Mesenchymal stem cell (in vitro differentiated cells and primary cell): ENCODE measurements around the gene DPH2.

Experiments
- DNase-seq: peaks from one replicate; pipeline ENCODE4 v3.0.0-alpha.2; 2013
- H2AFZ ChIP-seq: one replicate; pipeline ENCODE4 v1.6.1; 2013; ENCODE audit warnings: low read depth, mild to moderate bottlenecking, control low read depth, inconsistent platforms, low read length, moderate library complexity
- H2AK5ac ChIP-seq: 2 replicates; pipeline ENCODE4 v1.6.1; 2013; ENCODE audit warnings: low read length, moderate library complexity, mild to moderate bottlenecking, inconsistent platforms; ENCODE audit not compliant: severe bottlenecking
- H2BK120ac ChIP-seq: one replicate; pipeline ENCODE4 v1.6.1; 2013; ENCODE audit warnings: low read depth, mild to moderate bottlenecking, inconsistent platforms, low read length, moderate library complexity
- H2BK12ac ChIP-seq, 2 experiments: one replicate each; pipeline ENCODE4 v1.6.1; 2013; ENCODE audit warnings: inconsistent platforms in 2 of 2, low read length in 2 of 2, mild to moderate bottlenecking in 2 of 2, moderate library complexity in 2 of 2, control low read depth in 1 of 2
- H2BK15ac ChIP-seq: one replicate; pipeline ENCODE4 v1.6.1; 2013; ENCODE audit warnings: mild to moderate bottlenecking, low read depth, inconsistent platforms; ENCODE audit not compliant: poor library complexity, severe bottlenecking
- H2BK5ac ChIP-seq: 2 replicates; pipeline ENCODE4 v1.6.1; 2013; ENCODE audit warnings: low read depth, mild to moderate bottlenecking, low read length, control low read depth, inconsistent platforms; ENCODE audit not compliant: poor library complexity, severe bottlenecking
- H3K14ac ChIP-seq, 2 experiments: one replicate each; pipeline ENCODE4 v1.6.1; 2013; ENCODE audit warnings: inconsistent platforms in 2 of 2, low read length in 2 of 2, control low read depth in 1 of 2, mild to moderate bottlenecking in 1 of 2, moderate library complexity in 1 of 2
- H3K18ac ChIP-seq, 2 experiments: one replicate each; pipeline ENCODE4 v1.6.1; 2013; ENCODE audit warnings: inconsistent platforms in 2 of 2, low read length in 2 of 2, control low read depth in 1 of 2, low read depth in 1 of 2, mild to moderate bottlenecking in 1 of 2
- H3K23ac ChIP-seq, 2 experiments: one replicate each; pipeline ENCODE4 v1.6.1; 2013; ENCODE audit warnings: inconsistent platforms in 2 of 2, low read length in 2 of 2, mild to moderate bottlenecking in 2 of 2, moderate library complexity in 2 of 2, control low read depth in 1 of 2
- H3K27ac ChIP-seq: 2 replicates; pipeline ENCODE4 v1.5.1; 2013; ENCODE audit warnings: mild to moderate bottlenecking, moderate library complexity, low read length, control low read depth, inconsistent platforms; ENCODE audit not compliant: poor library complexity, severe bottlenecking
- H3K27me3 ChIP-seq, 2 experiments: 2 replicates each; pipeline versions ENCODE4 v1.6.1 to v1.7.0; 2013; ENCODE audit warnings: low read length in 2 of 2, mild to moderate bottlenecking in 2 of 2, moderate library complexity in 2 of 2, control low read depth in 1 of 2, inconsistent platforms in 1 of 2; ENCODE audit not compliant: control insufficient read depth in 1 of 2, insufficient read depth in 1 of 2
- H3K36me3 ChIP-seq, 2 experiments: 2 replicates each; pipeline versions ENCODE4 v1.6.1 to v1.7.0; 2013; ENCODE audit warnings: low read length in 2 of 2, control low read depth in 1 of 2, inconsistent platforms in 1 of 2, low read depth in 1 of 2, mild to moderate bottlenecking in 1 of 2; ENCODE audit not compliant: insufficient read depth in 2 of 2, control insufficient read depth in 1 of 2
- H3K4ac ChIP-seq, 2 experiments: one replicate each; pipeline ENCODE4 v1.6.1; 2013; ENCODE audit warnings: inconsistent platforms in 2 of 2, low read length in 2 of 2, mild to moderate bottlenecking in 2 of 2, moderate library complexity in 2 of 2, control low read depth in 1 of 2, low read depth in 1 of 2
- H3K4me1 ChIP-seq: 2 replicates; pipeline ENCODE4 v1.6.1; 2013; ENCODE audit warnings: low read depth, low read length, control low read depth; ENCODE audit not compliant: control insufficient read depth, insufficient read depth
- H3K4me2 ChIP-seq: 2 replicates; pipeline ENCODE4 v1.6.1; 2013; ENCODE audit warnings: low read length, mild to moderate bottlenecking, inconsistent platforms; ENCODE audit not compliant: poor library complexity, severe bottlenecking
- H3K4me3 ChIP-seq, 2 experiments: 2 replicates each; pipeline versions ENCODE4 v1.5.1 to v1.7.0; 2013; ENCODE audit warnings: low read length in 2 of 2, mild to moderate bottlenecking in 2 of 2, control low read depth in 1 of 2, low read depth in 1 of 2; ENCODE audit not compliant: insufficient read depth in 1 of 2
- H3K79me1 ChIP-seq: replicated peaks from 2 replicates; pipeline ENCODE4 v1.6.1; 2013; ENCODE audit warnings: mild to moderate bottlenecking, control low read depth, low read length, inconsistent platforms; ENCODE audit not compliant: poor library complexity, severe bottlenecking
- H3K9ac ChIP-seq: 2 replicates; pipeline ENCODE4 v1.7.0; 2013; ENCODE audit warnings: mild to moderate bottlenecking, low read length, moderate library complexity
- H3K9me3 ChIP-seq: 2 replicates; pipeline ENCODE4 v1.7.0; 2013; ENCODE audit warnings: mild to moderate bottlenecking, low read length; ENCODE audit not compliant: control insufficient read depth
- H4K8ac ChIP-seq: one replicate; pipeline ENCODE4 v1.6.1; 2013; ENCODE audit warnings: inconsistent platforms, mild to moderate bottlenecking, low read length, moderate library complexity
- H4K91ac ChIP-seq: one replicate; pipeline ENCODE4 v1.6.1; 2013; ENCODE audit warnings: mild to moderate bottlenecking, low read length, inconsistent platforms
- WGBS: methylation state at CpG from one replicate; pipeline ENCODE4 v1.1.7; 2013; ENCODE audit warnings: mixed read lengths; 5-methylcytosine and 5-hydroxymethylcytosine counted together

Gene DPH2

DNA sequence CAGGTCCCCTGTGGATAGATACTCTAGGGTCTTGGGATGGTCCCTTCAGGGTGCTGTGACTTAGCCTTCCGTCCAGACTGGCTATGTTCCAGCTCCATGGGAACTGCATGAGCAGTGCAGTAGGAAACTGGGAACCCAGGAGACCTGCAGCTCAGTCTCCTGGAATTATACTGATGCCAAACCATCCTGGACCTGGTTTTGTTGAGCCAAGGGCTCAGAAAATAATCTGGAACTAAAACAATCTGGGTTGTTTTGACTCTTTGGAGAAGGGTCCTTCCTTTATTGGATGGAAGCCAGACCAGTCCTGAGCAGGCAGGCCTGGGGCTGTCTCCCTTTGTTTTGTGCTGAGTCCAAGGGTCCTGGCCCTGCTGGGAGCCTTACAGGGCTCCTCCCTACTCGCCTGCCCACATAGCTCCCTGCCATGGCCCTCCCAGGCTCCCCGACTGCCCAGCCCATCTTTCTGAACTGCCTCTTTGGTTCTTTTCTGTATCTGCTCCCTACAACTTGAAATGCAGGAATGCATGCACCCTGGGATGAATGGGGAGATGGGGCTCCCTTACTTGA lies 21.9 kb upstream of the DPH2 start:
- Histone ChIP-seq H3K4me1 (peaks cover 30% of the 10 kb centered on the region), H3K4me3 (peak overlapping the region in 1 of 2 experiments; percentile 99), H3K18ac (no peak overlapping the region), H2BK120ac (no peak overlapping the region), H3K79me1 (peaks cover 30% of the 10 kb centered on the region), H2BK5ac (no peak overlapping the region), H3K36me3 (peaks cover 9 to 18% of the 10 kb centered on the region in 2 experiments), H3K23ac (peak overlapping the region in 1 of 2 experiments; percentile 14), H2BK12ac (no peak overlapping the region), H4K91ac (no peak overlapping the region), H3K14ac (no peak overlapping the region), H3K27me3 (no peaks in the 10 kb centered on the region), H4K8ac (no peak overlapping the region), H3K9ac (peak overlapping the region; percentile 100), H3K27ac (no peak overlapping the region), H3K4ac (no peak overlapping the region), H3K4me2 (peak overlapping the region; percentile 85), H2AFZ (no peak overlapping the region), H2AK5ac (no peak overlapping the region), H3K9me3 (no peaks in the 10 kb centered on the region), H2BK15ac (no peak overlapping the region)
- no peak for DNase-seq
- 73% methylated on average over 2 of the region's 3 CpGs for WGBS

- Histone ChIP-seq H3K9ac (no peak overlapping the region), H3K27ac (no peak overlapping the region), H3K27me3 (no peaks in the 10 kb centered on the region), H3K4ac (no peak overlapping the region), H3K9me3 (no peaks in the 10 kb centered on the region), H3K36me3 (peaks cover 14 to 22% of the 10 kb centered on the region in 2 experiments), H2BK15ac (no peak overlapping the region), H3K14ac (no peak overlapping the region), H3K4me3 (no peak overlapping the region), H2AK5ac (no peak overlapping the region), H3K79me1 (peaks cover 43% of the 10 kb centered on the region), H2BK5ac (no peak overlapping the region), H2BK120ac (no peak overlapping the region), H3K4me1 (peaks cover 32% of the 10 kb centered on the region), H3K18ac (no peak overlapping the region), H2BK12ac (no peak overlapping the region), H4K8ac (no peak overlapping the region), H2AFZ (no peak overlapping the region), H3K23ac (no peak overlapping the region), H3K4me2 (no peak overlapping the region), H4K91ac (no peak overlapping the region)
- 86% methylated on average over 13 of the region's 13 CpGs for whole genome bisulfite sequencing
- no peak for DNase-seq
These were observed 20.1 kb upstream of the DPH2 start for GRCh38 chr1:43949678-43950077.

DNA sequence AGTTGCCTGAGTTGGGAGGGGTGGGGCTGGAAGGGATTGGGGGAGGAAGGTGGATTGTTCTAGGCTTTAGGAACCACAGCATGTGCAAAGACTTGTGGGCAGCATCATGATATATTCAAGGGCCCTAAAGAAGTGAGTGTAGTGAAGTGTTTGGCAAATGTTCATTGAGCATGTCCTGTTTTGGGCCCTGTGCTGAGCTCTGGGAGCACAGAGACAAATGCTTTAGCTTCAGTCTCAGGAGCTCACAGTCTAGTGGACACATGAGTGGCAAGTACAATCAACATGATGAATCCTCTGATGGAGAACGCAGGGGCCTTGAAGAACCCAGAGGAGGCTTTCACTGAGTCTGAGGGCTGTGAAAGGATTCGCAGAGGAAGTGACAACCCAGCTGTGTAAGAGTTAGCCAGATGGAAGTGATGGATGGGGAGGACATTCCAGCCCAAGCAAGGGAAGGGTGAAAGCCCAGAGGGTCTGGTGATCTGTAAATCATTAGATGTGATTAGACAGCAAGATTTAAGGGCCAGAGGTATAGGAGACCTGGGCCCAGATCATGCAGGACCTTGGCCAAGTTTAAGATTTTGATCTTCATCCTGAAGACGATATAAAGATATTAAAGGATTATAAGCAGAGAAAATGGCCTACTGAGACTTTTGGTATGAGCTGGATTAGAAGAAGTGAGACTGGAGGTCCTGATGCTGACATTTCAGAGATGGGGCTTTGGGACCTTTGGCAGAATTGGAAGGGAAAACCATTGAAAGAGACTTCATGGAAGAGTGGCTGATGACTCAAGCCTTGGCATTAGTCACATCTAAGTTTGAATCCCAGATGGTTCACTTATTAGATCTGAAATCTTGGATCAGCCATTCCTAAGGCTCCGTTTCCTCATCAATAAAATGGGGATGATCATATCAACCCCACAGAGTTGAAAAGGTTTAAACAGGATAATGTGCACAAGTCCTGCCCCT lies 18.5 kb upstream of the DPH2 start:
- Histone ChIP-seq H3K79me1 (peaks cover 46% of the 10 kb centered on the region), H2AFZ (no peak overlapping the region), H2AK5ac (no peak overlapping the region), H3K4me3 (peak overlapping the region in 1 of 2 experiments; percentile 27), H3K18ac (no peak overlapping the region), H3K27me3 (no peaks in the 10 kb centered on the region), H3K9ac (no peak overlapping the region), H2BK15ac (no peak overlapping the region), H3K27ac (no peak overlapping the region), H3K4me1 (peaks cover 26% of the 10 kb centered on the region), H3K23ac (no peak overlapping the region), H3K14ac (no peak overlapping the region), H2BK12ac (no peak overlapping the region), H3K4ac (no peak overlapping the region), H3K4me2 (no peak overlapping the region), H3K36me3 (peaks cover 16 to 25% of the 10 kb centered on the region in 2 experiments), H4K8ac (no peak overlapping the region), H2BK5ac (no peak overlapping the region), H4K91ac (no peak overlapping the region), H2BK120ac (no peak overlapping the region), H3K9me3 (no peaks in the 10 kb centered on the region)
- DNase-seq = no peak
- 97% methylated on average over 4 of the region's 4 CpGs for WGBS

DNA sequence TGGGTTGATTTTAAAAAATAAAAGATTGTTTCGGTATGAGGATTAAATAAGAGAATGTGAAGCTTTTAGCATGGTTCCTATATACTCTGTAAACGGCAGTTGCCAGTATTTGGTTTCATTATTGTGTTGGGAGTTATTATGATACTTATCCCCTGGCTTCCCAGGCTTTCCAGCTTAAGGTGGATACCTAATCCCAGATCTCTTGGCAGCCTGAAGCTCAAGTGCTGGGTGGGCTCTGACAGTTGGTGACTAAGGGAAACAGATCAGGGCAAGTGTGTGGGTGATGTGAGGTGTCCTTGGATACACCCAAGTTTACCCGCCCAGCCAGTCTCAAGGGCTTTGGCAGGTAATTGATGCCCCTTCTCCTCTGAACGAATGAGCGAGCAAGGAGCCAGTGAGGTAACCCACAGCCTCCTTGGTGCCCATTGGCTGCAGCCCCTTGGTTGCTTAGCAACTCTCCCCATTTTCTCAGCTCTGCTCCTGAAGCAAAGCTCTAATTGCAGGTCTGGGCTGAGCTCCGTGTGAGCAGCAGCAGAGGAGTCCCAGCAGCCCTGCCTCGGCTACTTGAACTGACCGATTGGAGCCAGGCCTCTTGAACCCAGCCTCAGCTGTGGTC lies 17.0 kb upstream of the DPH2 start:
- Histone ChIP-seq H3K14ac (no peak overlapping the region), H3K27me3 (no peaks in the 10 kb centered on the region)

More for the DNA sequence above, 17.0 kb upstream of the DPH2 start:
- no peak overlapping the region for H3K18ac ChIP-seq
- H3K36me3 ChIP-seq = peaks cover 32 to 40% of the 10 kb centered on the region in 2 experiments
- no peak overlapping the region for H2BK5ac ChIP-seq
- H2BK12ac ChIP-seq = no peak overlapping the region
- no peak overlapping the region for H2AK5ac ChIP-seq
- H3K4ac ChIP-seq = no peak overlapping the region
- no peak overlapping the region for H4K91ac ChIP-seq
- H2AFZ ChIP-seq = no peak overlapping the region
- peaks cover 19% of the 10 kb centered on the region for H3K4me1 ChIP-seq
- H4K8ac ChIP-seq = no peak overlapping the region
- WGBS = 70% methylated on average over 8 of the region's 8 CpGs
- no peak overlapping the region for H3K4me2 ChIP-seq
- no peaks in the 10 kb centered on the region for H3K9me3 ChIP-seq
- H3K4me3 ChIP-seq = no peak overlapping the region
- no peak overlapping the region for H3K23ac ChIP-seq
- no peak overlapping the region for H2BK15ac ChIP-seq
- H3K9ac ChIP-seq = no peak overlapping the region
- H3K79me1 ChIP-seq = peaks cover 41% of the 10 kb centered on the region
- H3K27ac ChIP-seq = no peak overlapping the region
- DNase-seq = no peak
- no peak overlapping the region for H2BK120ac ChIP-seq
